Activated CD4-positive, alpha-beta T cell treated with anti-CD3 and anti-CD28 coated beads, Interleukin-2, amount 50 U/mL, for 48 hours (primary cell): ENCODE data around the gene CARD8.
"Not testable (repeated sequence)": the region's sequence is repeated elsewhere in the genome, so short reads cannot be mapped to it uniquely, and the experiment has no call there.

ENCODE experiments used
- DNase-seq, 2 experiments: peaks; one replicate each; pipeline ENCODE4 v3.0.0-alpha.2; 2020

The CARD8 gene, protein sequence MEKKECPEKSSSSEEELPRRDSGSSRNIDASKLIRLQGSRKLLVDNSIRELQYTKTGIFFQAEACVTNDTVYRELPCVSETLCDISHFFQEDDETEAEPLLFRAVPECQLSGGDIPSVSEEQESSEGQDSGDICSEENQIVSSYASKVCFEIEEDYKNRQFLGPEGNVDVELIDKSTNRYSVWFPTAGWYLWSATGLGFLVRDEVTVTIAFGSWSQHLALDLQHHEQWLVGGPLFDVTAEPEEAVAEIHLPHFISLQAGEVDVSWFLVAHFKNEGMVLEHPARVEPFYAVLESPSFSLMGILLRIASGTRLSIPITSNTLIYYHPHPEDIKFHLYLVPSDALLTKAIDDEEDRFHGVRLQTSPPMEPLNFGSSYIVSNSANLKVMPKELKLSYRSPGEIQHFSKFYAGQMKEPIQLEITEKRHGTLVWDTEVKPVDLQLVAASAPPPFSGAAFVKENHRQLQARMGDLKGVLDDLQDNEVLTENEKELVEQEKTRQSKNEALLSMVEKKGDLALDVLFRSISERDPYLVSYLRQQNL

DNA sequence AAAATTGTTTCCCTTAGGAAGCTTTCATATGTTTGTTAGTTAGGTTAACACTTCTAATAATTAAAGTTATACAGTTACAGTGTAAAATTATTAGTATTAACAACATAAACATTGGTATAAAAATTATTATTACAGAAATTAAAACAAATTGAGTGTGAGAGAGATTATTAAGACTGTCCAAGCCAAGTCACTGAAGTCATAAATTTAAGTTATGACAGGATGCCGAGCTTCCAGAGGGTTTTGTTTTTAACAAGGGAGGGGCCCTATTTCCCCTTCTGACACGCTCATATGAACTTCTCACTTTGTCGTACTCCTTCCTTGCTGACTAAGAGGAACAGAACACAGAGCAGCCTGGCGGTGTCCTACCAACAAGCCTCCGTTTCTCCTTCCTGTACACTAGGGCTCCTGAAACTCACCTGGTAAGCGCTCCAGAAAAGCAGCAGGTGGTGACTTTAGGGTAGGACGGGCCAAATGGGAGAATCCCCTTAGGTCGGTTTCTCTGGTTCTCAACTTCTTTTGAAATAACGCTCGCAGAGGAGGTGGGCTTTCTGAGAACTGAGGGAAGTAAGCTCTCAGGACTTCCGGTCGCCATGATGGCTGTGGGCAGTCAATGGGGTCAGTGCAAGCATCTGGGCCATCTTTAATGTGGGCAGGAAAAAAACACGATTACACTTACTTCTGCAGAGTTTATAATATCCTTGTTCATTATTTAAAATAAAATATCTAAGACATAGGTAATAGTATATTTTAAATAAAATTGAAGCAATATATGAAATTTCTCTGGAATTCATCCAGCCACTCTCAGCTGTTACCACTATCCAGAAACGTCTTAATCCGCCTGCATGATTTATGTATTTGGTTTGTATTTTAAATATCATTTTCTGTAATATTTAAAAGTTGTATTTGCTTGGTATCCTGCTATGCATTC lies at the start of gene CARD8:
CARD8 (minus strand) TSS at position 537 of the 928 bp plus-strand sequence. CDS start 14,892 bp downstream, outside the sequence.
- DNase-seq = peak; percentile 81 to 87

DNA sequence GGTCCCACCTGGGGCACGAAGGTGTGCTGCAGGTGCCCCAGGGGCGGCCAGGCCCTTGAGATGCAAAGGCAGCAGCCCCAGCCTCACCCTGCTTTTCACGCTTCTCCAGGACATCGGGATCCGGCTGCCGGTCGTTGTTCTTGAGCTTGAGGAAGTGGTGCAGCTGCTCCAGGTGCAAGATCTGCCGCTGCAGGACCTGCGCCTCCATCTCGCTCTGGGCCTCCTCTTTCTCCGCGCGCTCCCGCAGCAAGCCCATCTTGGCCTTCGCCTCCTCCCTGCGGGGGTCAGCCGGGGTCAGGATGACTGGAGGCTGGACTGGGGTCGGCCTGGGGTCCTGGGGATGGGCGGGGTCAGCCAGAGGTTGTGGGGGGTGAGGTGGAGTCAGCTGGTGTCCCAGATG lies 48.2 kb upstream of the CARD8 start:
- DNase-seq = no peak

DNA sequence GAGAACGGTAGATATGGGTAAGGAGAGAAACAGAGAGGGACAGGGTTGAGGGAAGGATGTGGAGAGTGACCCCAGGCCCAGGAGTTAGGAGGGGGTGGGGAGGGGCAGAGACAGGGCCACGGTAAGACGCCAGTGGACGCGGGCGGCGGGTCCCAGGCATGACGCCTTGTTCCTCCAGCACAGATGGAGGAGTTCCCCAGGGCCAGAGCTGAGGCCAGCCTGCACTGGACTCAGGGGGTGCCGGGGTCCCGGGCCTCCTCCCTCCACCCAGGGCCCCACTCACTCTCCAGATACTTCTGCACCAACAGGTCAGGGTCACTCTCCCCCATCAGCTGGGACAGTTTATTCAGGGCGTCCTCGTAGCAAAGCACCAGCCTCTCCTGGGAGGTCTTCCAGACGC lies 47.7 kb upstream of the CARD8 start:
- DNase-seq = no peak

DNA sequence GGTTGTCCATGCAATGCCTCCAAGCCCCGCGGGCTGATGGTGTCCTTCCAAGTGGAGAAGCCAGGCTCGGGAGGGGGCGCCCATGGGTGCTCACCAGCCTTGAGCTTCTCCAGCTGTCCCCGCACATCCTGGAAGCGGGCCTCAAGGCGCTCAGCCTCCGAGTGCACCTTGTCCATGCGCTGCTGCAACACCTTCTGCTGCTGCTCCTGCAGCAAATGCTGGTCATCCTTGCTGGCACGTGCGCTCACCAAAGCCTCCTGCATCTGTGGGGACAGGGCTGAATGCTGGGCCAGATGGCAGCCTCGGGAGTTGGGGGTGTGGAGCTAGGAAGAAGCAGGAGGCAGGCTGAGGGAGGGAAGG lies 46.9 kb upstream of the CARD8 start:
- no peak for DNase-seq

DNA sequence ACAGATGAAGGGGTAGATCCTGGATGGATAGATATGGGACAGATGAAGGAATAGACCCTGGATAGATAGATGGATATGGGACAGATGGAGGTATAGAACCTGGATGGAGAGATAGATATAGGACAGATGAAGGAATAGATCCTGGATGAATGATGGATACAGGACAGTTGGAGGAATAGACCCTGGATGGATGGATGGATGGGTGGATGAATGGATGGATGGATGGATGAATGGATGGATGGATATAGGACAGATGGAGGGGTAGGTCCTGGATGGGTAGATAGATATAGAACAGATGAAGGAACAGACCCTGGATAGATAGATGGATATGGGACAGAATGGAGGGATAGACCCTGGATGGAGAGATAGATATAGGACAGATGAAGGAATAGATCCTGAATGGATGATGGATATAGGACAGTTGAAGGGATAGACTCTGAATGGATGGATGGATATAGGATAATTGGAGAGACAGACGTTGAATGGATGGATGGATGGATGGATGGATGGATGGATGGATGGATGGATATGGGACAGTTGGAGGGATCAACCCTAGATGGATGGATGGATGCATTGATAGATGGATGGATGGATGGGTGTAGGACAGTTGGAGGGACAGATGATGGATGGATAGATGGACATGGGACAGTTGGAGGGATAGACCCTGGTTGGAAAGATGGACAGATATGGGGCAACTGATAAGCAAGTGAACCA lies 46.3 kb upstream of the CARD8 start:
- DNase-seq = no peak

DNA sequence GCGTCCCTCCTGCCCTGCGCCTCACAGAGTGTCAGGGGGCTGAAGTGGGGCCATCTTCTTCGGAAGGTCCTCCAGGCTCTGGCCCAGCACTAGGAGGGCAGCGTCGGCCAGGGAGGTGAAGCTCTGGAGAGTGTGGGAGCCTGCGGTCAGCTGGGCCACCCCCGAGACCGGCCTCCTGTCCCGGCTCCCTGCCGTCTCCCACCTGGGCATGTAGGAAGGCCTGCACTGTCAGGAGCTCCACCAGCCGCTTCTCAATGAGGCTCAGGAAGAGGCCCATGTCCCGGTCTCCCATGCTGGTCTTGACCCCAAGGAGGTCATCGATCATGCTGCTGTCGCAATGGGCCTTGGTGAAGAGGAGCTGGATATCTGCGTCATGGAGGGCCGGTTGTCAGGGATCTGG lies 42.3 kb upstream of the CARD8 start:
- no peak for DNase-seq

DNA sequence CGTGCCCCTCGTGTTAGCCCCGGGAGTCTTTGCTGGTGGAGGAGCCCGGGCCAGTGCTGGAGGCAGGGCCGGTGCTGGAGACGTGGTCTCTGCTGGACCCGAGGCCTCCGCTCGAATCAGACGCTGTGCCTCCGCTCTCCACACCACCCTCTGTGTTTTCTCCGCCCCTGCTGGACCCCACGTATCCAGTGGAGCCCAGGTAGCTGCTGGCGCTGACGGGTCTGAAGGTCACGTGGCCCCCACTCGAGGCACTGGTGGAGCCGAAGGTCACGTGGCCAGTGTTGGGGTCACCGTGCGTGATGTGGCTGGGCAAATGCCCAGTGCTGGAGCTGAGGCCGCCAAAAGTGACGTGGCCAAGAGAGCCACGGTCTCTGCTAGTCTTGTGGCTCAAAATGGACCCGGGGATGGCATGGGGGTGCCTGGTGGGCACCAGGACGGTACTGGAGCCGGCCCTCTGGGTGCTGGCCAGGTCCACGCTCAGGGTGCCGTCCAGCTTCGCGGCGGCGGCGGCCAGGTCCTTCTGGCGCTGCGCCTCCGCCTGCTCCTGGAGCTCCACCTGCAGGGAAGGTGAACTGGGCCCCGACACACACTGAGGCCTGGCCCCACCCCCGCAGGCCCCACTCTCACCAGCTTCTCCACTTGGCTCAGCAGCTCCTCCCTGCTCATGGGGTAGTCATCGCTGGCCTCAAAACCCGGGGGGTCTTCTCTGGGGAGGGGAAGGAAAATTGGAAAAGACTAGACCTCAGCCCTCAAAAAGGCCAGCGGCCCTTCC lies 41.4 kb upstream of the CARD8 start:
- no peak for DNase-seq

DNA sequence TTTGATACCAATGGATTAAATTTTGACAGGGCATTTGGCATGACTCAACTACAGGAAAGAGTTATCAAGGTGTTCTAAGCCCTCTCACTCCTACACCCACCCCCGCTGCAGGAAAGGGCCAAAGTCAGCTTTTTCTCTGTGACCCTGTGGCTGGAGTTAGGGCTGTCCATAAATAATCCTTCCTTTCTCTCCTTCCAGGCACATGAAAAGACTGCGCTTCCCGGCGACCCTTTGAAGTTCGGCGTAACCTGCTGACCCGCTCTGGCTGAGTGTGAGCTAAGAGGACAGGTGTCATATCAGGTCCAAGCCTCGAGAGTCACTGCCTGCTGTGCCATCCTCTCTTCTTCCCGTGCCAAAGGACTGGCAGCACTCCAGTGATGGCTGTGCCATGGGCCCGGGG lies 39.7 kb upstream of the CARD8 start:
- DNase-seq = no peak

DNA sequence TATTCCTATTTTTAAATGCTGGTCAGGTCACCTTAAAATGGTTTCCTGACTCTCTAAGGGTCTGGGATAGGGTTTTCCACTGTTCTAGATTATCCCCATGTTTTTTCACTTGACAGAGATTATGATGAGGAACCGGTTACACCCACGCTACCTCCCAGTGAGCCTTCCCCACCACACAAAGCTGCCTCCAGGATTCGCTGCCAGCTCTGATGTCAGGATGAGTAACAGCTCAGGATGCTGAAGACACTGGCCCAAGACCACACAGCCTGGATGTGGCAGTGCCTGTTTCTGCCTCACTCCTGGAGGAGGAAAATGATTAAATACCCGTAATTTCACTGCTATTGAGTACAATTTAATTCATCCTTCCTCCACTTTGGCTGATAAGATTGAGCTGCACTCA lies 37.1 kb upstream of the CARD8 start:
- no peak for DNase-seq

DNA sequence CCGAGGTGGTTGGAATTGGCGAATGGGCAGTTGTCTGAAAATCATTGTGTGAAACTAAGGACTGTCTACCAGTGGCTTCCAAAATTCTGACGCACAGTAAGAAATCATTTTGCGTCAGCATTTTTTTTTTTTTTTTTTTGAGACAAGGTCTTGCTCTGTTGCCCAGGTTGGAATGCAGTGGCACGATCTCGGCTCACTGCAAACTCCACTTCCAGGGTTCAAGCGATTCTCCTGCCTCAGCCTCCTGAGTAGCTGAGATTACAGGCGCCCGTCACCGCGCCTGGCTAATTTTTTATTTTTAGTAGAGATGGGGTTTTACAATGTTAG lies 35.7 kb upstream of the CARD8 start:
- DNase-seq = not testable (repeated sequence)

DNA sequence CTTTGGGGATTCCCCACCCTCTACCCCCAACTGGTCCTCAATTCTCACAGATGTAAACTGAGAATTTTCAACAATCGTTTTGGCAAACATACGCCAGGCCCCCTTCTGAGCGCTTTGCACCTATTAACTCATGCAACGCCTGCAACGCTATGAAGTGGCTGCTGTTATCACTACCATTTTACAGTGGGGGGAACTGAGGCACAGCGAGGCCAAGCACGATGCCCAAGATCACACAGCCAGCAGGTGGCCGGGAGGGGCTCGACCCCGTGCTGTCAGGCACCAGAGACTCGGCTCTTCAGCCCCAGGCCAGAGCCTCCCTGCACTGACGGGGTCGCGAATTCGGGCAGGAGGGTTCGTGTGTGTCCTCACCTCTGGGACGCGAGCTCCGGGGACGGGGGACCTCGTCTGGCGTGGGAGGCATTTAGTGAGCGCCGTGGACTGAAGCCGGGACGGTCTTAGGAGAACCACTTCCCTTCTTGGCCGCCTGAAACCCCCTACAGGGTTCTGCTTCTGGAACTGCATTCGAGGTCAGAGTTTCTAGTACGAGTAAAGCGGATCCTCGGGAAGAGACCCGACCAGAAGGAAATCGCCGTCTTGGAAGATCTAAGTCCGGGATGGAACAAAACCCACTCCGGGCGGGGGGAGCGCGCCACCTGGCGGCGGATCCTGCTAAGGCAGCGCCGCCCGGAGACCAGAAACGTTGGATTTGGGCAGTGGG lies 35.2 kb upstream of the CARD8 start:
- DNase-seq = peak; percentile 68 to 75

DNA sequence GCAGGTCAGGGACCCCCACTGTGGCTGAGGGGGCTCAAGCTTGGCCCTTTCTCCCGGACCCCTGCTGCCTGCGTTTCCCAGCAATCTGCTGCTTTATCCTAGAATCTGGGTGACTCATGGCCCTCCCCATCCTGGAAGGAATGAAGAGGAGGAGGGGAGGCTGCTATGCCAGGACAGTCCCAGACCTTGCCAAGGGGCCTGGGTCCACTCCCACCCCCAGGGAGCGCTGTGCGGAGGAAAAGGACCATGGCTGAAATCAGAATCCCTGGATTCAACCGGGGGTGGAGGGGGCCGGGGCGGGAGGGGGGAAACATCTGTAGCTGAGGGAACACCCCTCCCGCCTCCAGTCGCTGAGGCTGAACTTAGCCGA lies 34.7 kb upstream of the CARD8 start:
- DNase-seq = no peak

DNA sequence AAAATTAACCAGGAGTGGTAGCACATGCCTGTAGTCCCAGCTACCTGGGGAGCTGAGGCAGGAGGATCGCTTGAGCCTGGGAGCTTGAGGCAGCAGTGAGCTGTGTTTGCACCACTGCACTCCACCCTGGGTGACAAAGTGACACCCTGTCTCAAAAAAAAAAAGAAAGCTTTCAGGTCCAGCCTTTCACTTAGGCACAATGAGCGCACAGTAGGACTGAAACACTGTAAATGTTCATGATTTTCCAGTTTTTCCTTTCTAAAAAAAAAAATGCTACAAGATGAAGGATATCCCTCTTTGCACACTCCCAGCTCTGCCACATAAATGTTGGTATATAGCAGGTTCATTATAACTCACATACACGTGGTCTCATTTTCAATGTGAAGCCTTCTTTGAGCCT lies 32.0 kb upstream of the CARD8 start:
- no peak for DNase-seq

DNA sequence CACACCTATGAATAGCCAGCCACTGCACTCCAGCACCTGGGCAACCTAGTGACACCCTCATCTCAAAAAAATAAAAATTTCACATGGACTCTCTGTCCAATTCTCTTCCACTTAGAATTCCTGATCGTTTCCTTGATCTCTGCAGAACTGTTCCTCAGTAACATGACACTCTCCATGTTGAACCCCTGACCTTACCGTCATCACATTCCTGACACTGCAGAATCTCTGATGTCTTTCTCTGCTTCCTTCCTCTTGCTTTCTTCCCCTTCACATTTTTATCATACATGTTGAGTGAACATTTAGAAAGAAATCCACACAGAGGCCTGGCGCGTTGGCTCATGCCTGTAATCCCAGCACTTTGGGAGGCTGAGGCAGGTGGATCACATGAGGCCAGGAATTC lies 29.2 kb upstream of the CARD8 start:
- no peak for DNase-seq

DNA sequence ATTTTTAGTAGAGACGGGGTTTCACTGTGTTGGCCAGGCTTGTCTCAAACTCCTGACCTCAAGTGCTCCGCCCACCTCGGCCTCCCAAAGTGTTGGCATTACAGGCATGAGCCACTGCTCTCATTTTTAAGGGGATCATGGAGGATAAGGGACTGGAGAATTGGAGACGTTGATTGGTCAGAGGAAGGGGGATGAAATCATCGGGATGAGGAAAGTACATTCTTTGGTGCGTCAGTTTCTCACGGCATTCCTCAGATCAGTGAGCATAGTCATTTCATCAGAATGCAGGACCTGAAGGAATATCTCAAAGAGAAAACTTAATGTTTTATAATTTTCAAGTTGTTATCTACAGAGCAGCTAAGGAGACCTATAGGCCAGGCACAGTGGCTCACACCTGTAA lies 28.2 kb upstream of the CARD8 start:
- DNase-seq = no peak

DNA sequence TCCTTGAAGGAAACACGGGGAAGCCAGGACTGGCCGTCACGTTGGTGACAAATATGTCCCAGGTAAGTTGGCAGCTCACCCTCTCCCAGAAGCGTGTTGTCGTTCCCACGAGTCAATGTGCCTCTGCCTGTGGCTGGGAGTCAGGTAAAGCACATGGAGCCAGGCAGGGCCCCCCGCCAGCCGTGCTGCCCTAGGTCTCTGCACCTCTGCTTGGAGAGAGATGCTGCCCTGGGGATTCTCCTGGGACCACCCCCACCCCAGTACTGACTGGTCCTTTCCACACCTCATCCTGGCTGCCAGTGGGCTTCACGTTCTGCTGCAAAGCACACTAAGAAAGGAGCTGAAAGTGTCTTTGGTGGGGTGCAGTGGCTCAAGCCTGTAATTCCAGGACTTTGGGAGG lies 24.0 kb upstream of the CARD8 start:
- DNase-seq = no peak

DNA sequence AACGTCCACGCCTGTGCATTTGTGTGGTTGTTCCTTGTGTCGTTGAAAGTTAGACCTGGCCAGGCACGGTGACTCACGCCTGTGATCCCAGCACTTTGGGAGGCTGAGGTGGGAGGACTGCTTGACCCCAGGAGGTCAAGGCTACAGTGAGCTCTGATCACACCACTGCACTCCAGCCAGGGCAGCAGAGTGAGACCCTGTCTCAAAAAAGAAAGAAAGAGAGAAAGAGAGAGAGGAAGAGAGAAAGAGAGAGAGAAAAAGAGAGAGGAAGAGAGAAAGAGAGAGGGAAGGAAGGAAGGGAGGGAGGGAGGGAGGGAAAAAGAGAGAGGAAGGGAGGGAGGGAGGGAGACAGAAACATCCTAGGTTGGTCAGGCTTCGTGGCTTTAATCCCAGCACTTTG lies 19.2 kb upstream of the CARD8 start:
- DNase-seq = no peak

DNA sequence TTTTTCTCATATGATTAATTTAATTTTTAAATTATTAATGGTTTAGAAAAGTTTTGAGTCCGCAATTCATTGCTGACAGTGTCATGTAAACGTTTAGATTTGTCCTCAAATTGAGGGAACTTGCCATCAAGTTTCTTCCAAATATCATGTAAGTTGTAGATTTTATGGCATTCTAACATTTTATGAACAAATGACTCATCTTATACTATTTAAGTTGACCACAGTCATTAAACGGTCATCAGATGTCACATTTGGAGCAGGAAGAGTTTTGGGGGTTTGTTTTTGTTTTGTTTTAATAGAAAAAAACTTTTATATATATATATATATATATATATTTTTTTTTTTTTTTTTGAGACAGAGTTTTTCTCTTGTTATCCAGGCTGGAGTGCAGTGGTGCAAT lies 18.5 kb upstream of the CARD8 start:
- no peak for DNase-seq

DNA sequence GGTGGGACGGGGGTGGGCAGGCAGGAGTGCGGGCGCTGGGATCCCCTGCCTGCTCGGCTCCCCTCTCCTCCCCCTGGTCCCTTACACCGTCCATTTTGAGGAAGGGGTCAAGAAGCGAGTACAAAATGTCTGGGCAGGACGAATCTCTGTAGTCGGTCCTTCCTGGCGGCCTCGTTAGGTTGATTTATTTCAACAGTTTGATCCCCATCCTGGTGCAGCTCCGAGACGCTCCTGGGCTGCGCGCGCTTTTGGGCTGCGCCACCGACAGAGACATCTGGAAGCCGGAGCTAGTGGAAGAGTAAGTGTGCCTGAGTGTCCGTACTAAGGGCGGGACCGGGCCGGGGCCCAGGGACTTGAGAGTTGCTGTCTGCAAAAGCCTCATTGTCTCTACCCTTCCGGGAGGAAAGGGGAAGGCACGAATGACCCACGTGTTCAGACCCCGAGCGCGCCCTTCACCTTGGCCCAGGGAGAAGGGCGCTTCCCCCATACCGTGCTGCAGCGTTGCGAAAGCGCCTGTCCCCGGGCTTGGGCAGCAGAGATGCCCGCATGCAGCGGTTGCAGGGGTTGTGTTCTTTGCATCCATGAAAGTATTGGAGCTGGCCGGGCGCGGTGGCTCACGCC lies 15.9 kb upstream of the CARD8 start:
- DNase-seq = peak; percentile 17 to 32

DNA sequence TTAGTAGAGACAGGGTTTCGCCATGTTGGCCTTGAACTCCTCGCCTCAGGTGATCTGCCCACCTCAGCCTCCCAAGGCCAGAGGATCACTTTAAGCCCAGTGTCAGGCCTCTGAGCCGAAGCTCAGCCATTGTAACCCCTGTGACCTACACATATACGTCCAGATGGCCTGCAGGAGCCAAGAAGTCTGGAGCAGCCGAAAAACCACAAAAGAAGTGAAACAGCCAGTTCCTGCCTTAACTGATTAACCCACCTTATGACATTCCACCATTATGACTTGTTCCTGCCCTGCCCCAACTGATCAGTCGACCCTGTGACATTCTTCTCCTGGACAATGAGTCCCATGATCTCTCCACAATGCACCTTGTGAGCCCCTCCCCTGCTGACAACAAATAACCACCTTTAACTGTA lies 13.9 kb upstream of the CARD8 start:
- not testable (repeated sequence) for DNase-seq

DNA sequence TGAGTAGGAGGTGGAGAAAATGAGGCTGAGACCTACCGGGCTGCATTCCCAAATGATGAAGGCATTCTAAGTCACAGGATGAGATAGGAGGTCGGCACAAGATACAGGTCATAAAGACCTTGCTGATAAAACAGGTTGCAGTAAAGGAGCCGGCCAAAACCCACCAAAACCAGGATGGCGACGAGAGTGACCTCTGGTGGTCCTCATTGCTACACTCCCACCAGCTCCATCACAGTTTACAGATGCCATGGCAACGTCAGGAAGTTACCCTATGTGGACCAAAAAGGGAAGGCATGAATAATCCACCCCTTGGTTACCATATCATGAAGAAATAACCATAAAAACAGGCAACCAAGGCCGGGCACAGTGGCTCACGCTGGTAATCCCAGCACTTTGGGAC lies 9.6 kb upstream of the CARD8 start:
- not testable (repeated sequence) for DNase-seq
